WTC11 (cell line): Measurements from ENCODE around the gene POLD3. TPM values are rescaled to one million over a fixed set of nuclear protein-coding genes. Genes with fewer than 3 reads are reported as not detected.

Source experiments
- ATAC-seq: fragments of 200-7000 bp; cut with Tn5 transposase; 2 replicates; pipeline ENCODE4 v1.10.0; 2021; ENCODE audit warnings: mild to moderate bottlenecking, moderate library complexity
- CTCF ChIA-PET: fragments of 300-600 bp; sonication (Branson Sonifier 250); formaldehyde crosslinking; loops from one replicate; lab custom pipeline; 2021; ENCODE audit warnings: antibody characterized with exemption; lab: Charles Lee
- POLR2A ChIA-PET: fragments of 350-600 bp; sonication (Branson Sonifier 250); formaldehyde crosslinking; loops from one replicate; lab custom pipeline; 2021; ENCODE audit warnings: antibody characterized with exemption; lab: Charles Lee
- DNase-seq: peaks from one replicate; pipeline ENCODE4 v3.0.0; 2021; ENCODE audit warnings: low spot score
- H3K27ac Mint-ChIP-seq: 2 replicates; pipeline ENCODE4 v1.8.0; 2021; ENCODE audit warnings: mixed read lengths
- H3K27me3 Mint-ChIP-seq: 2 replicates; pipeline ENCODE4 v1.8.0; 2021; ENCODE audit warnings: low read depth, mild to moderate bottlenecking, moderate library complexity, mixed read lengths
- H3K36me3 Mint-ChIP-seq: 2 replicates; pipeline ENCODE4 v1.8.0; 2021; ENCODE audit warnings: mixed read lengths
- H3K4me1 Mint-ChIP-seq: 2 replicates; pipeline ENCODE4 v1.8.0; 2022; ENCODE audit warnings: mixed read lengths
- H3K4me3 Mint-ChIP-seq: 2 replicates; pipeline ENCODE4 v1.8.0; 2021; ENCODE audit warnings: mild to moderate bottlenecking, moderate library complexity, mixed read lengths
- H3K9me3 Mint-ChIP-seq: 2 replicates; pipeline ENCODE4 v1.8.0; 2021; ENCODE audit warnings: mixed read lengths
- ATF1 ChIP-seq: sonication (generic); formaldehyde crosslinking; IDR thresholded peaks from 2 replicates; pipeline ENCODE4 v1.8.1; 2023; ENCODE audit warnings: mild to moderate bottlenecking, moderate library complexity, missing genetic modification reagents
- ATF2 ChIP-seq: sonication (generic); formaldehyde crosslinking; IDR thresholded peaks from 2 replicates; pipeline ENCODE4 v1.8.1; 2022; ENCODE audit warnings: low read depth, missing genetic modification reagents, borderline replicate concordance
- GTF2I ChIP-seq: fragments of 250-450 bp; sonication (Bioruptor Pico); conservative IDR thresholded peaks from 2 replicates; pipeline ENCODE4 v1.4.0; 2021; ENCODE audit warnings: mild to moderate bottlenecking
- IRF1 ChIP-seq: sonication (generic); formaldehyde crosslinking; IDR thresholded peaks from 2 replicates; pipeline ENCODE4 v1.8.0; 2023; ENCODE audit warnings: missing genetic modification reagents
- KAT7 ChIP-seq: sonication (generic); formaldehyde crosslinking; IDR thresholded peaks from 2 replicates; pipeline ENCODE4 v1.8.1; 2023; ENCODE audit warnings: missing genetic modification reagents, mild to moderate bottlenecking, borderline replicate concordance
- MAX ChIP-seq: sonication (generic); formaldehyde crosslinking; IDR thresholded peaks from 2 replicates; pipeline ENCODE4 v1.8.0; 2022; ENCODE audit warnings: mild to moderate bottlenecking, missing genetic modification reagents
- RELA ChIP-seq: sonication (generic); formaldehyde crosslinking; IDR thresholded peaks from 2 replicates; pipeline ENCODE4 v1.8.1; 2022; ENCODE audit warnings: missing genetic modification reagents, mild to moderate bottlenecking, borderline replicate concordance
- RORB ChIP-seq: fragments of 250-450 bp; sonication (Bioruptor Pico); IDR thresholded peaks from 2 replicates; pipeline ENCODE4 v1.9.0; 2021; ENCODE audit warnings: mild to moderate bottlenecking
- ZBTB21 ChIP-seq: sonication (generic); formaldehyde crosslinking; IDR thresholded peaks from 2 replicates; pipeline ENCODE4 v1.8.1; 2023; ENCODE audit warnings: mild to moderate bottlenecking, missing genetic modification reagents, borderline replicate concordance
- ZNF281 ChIP-seq: sonication (generic); formaldehyde crosslinking; IDR thresholded peaks from 2 replicates; pipeline ENCODE4 v1.8.0; 2023; ENCODE audit warnings: mild to moderate bottlenecking, missing genetic modification reagents
- ZNF317 ChIP-seq: sonication (generic); formaldehyde crosslinking; IDR thresholded peaks from 2 replicates; pipeline ENCODE4 v1.8.1; 2023; ENCODE audit warnings: low read depth, mild to moderate bottlenecking, moderate library complexity, missing genetic modification reagents, borderline replicate concordance
- ZNF396 ChIP-seq: fragments of 250-450 bp; sonication (Bioruptor Pico); IDR thresholded peaks from 2 replicates; pipeline ENCODE4 v1.8.0; 2021; ENCODE audit warnings: mild to moderate bottlenecking, moderate library complexity, borderline replicate concordance
- total RNA-seq: library from RNA; stranded (reverse); gene quantifications from 3 replicates; pipeline ENCODE4 v1.2.3, GENCODE V29; 2021
- TF ChIP-seq, protein P1 (sequence below): sonication (generic); formaldehyde crosslinking; conservative IDR thresholded peaks from 2 replicates; pipeline ENCODE4 v1.8.1; 2022; ENCODE audit warnings: mild to moderate bottlenecking, missing genetic modification reagents
- TF ChIP-seq, protein P2 (sequence below): sonication (generic); formaldehyde crosslinking; IDR thresholded peaks from 2 replicates; pipeline ENCODE4 v1.8.0; 2022; ENCODE audit warnings: missing genetic modification reagents
- TF ChIP-seq, protein P3 (sequence below): sonication (generic); formaldehyde crosslinking; IDR thresholded peaks from 2 replicates; pipeline ENCODE4 v1.8.1; 2022; ENCODE audit warnings: missing genetic modification reagents, borderline replicate concordance
- TF ChIP-seq, protein P4 (sequence below): fragments of 200-600 bp; IDR thresholded peaks from 2 replicates; pipeline ENCODE4 v1.8.0; 2022; ENCODE audit warnings: antibody characterized with exemption
- TF ChIP-seq, protein P5 (sequence below): sonication (generic); formaldehyde crosslinking; IDR thresholded peaks from 2 replicates; pipeline ENCODE4 v1.8.1; 2023; ENCODE audit warnings: mild to moderate bottlenecking, moderate library complexity, missing genetic modification reagents

The POLD3 gene
- total RNA-seq, 1 experiment from 2014 or later, result 24.1 TPM

GRCh38 chr11:74551754-74552145, 40.6 kb upstream of the POLD3 start (continued):
- no peak for TF ChIP-seq ZBTB21 (CRISPR knock-in tag)
- TF ChIP-seq MAX (CRISPR knock-in tag), result no peak
- no peak for TF ChIP-seq KAT7 (CRISPR knock-in tag)
- no peak for TF ChIP-seq ATF2
- TF ChIP-seq, protein P1, sequence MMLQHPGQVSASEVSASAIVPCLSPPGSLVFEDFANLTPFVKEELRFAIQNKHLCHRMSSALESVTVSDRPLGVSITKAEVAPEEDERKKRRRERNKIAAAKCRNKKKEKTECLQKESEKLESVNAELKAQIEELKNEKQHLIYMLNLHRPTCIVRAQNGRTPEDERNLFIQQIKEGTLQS (CRISPR knock-in tag), result no peak
- no peak for TF ChIP-seq RORB (CRISPR knock-in tag)
- TF ChIP-seq, protein P2, sequence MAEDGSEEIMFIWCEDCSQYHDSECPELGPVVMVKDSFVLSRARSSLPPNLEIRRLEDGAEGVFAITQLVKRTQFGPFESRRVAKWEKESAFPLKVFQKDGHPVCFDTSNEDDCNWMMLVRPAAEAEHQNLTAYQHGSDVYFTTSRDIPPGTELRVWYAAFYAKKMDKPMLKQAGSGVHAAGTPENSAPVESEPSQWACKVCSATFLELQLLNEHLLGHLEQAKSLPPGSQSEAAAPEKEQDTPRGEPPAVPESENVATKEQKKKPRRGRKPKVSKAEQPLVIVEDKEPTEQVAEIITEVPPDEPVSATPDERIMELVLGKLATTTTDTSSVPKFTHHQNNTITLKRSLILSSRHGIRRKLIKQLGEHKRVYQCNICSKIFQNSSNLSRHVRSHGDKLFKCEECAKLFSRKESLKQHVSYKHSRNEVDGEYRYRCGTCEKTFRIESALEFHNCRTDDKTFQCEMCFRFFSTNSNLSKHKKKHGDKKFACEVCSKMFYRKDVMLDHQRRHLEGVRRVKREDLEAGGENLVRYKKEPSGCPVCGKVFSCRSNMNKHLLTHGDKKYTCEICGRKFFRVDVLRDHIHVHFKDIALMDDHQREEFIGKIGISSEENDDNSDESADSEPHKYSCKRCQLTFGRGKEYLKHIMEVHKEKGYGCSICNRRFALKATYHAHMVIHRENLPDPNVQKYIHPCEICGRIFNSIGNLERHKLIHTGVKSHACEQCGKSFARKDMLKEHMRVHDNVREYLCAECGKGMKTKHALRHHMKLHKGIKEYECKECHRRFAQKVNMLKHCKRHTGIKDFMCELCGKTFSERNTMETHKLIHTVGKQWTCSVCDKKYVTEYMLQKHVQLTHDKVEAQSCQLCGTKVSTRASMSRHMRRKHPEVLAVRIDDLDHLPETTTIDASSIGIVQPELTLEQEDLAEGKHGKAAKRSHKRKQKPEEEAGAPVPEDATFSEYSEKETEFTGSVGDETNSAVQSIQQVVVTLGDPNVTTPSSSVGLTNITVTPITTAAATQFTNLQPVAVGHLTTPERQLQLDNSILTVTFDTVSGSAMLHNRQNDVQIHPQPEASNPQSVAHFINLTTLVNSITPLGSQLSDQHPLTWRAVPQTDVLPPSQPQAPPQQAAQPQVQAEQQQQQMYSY (CRISPR knock-in tag), result no peak
- no peak for TF ChIP-seq RELA (CRISPR knock-in tag)
- TF ChIP-seq ZNF317 (CRISPR knock-in tag), result no peak
- TF ChIP-seq, protein P3, sequence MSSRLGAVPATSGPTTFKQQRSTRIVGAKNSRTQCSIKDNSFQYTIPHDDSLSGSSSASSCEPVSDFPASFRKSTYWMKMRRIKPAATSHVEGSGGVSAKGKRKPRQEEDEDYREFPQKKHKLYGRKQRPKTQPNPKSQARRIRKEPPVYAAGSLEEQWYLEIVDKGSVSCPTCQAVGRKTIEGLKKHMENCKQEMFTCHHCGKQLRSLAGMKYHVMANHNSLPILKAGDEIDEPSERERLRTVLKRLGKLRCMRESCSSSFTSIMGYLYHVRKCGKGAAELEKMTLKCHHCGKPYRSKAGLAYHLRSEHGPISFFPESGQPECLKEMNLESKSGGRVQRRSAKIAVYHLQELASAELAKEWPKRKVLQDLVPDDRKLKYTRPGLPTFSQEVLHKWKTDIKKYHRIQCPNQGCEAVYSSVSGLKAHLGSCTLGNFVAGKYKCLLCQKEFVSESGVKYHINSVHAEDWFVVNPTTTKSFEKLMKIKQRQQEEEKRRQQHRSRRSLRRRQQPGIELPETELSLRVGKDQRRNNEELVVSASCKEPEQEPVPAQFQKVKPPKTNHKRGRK (CRISPR knock-in tag), result no peak
- TF ChIP-seq ZNF281 (CRISPR knock-in tag), result no peak
- TF ChIP-seq, protein P4, sequence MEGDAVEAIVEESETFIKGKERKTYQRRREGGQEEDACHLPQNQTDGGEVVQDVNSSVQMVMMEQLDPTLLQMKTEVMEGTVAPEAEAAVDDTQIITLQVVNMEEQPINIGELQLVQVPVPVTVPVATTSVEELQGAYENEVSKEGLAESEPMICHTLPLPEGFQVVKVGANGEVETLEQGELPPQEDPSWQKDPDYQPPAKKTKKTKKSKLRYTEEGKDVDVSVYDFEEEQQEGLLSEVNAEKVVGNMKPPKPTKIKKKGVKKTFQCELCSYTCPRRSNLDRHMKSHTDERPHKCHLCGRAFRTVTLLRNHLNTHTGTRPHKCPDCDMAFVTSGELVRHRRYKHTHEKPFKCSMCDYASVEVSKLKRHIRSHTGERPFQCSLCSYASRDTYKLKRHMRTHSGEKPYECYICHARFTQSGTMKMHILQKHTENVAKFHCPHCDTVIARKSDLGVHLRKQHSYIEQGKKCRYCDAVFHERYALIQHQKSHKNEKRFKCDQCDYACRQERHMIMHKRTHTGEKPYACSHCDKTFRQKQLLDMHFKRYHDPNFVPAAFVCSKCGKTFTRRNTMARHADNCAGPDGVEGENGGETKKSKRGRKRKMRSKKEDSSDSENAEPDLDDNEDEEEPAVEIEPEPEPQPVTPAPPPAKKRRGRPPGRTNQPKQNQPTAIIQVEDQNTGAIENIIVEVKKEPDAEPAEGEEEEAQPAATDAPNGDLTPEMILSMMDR, result no peak

- peaks cover 4% of the 10 kb centered on the region; the same call in 1 of the 2 replicates for H3K27me3 Mint-ChIP-seq
- H3K9me3 Mint-ChIP-seq, result peaks cover 24% of the 10 kb centered on the region
- no peak overlapping the region for H3K27ac Mint-ChIP-seq
- CTCF ChIA-PET, result no interaction called here
- peaks cover 8% of the 10 kb centered on the region for H3K36me3 Mint-ChIP-seq
- no peak overlapping the region for H3K4me3 Mint-ChIP-seq
- ATAC-seq (no peak), DNase-seq (no peak)
- POLR2A ChIA-PET, result no interaction called here
- peaks cover 2% of the 10 kb centered on the region; the same call in 1 of the 2 replicates for H3K4me1 Mint-ChIP-seq
- TF ChIP-seq IRF1 (no peak), ZNF396 (CRISPR knock-in tag) (no peak), ATF1 (CRISPR knock-in tag) (no peak), GTF2I (CRISPR knock-in tag) (no peak), ATF2 (no peak)
- TF ChIP-seq, protein P5, sequence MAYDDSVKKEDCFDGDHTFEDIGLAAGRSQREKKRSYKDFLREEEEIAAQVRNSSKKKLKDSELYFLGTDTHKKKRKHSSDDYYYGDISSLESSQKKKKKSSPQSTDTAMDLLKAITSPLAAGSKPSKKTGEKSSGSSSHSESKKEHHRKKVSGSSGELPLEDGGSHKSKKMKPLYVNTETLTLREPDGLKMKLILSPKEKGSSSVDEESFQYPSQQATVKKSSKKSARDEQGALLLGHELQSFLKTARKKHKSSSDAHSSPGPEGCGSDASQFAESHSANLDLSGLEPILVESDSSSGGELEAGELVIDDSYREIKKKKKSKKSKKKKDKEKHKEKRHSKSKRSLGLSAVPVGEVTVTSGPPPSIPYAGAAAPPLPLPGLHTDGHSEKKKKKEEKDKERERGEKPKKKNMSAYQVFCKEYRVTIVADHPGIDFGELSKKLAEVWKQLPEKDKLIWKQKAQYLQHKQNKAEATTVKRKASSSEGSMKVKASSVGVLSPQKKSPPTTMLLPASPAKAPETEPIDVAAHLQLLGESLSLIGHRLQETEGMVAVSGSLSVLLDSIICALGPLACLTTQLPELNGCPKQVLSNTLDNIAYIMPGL (CRISPR knock-in tag), result no peak
These were observed 34.9 kb upstream of the POLD3 start for GRCh38 chr11:74557526-74557925.
